T-helper 1 cell treated with Interleukin-12 subunit alpha and Interleukin-12 subunit beta and Interleukin-4 antibody, amounts not matched to agents 30 μg/mL and 1 μg/mL, for 36 hours (primary cell): ENCODE data around the gene VWA1.
"Not testable (repeated sequence)": the region's sequence is repeated elsewhere in the genome, so short reads cannot be mapped to it uniquely, and the experiment has no call there.

Source experiments
- H3K27ac Mint-ChIP-seq: one replicate; pipeline ENCODE4 v1.8.0; 2021; ENCODE audit warnings: mild to moderate bottlenecking, mixed read lengths
- H3K27me3 Mint-ChIP-seq: one replicate; pipeline ENCODE4 v1.8.0; 2021; ENCODE audit warnings: low read depth, mixed read lengths
- H3K36me3 Mint-ChIP-seq: one replicate; pipeline ENCODE4 v1.8.0; 2021; ENCODE audit warnings: low read depth, mixed read lengths
- H3K4me1 Mint-ChIP-seq: one replicate; pipeline ENCODE4 v1.8.0; 2021; ENCODE audit warnings: low read depth, mixed read lengths
- H3K4me3 Mint-ChIP-seq: one replicate; pipeline ENCODE4 v1.8.0; 2021; ENCODE audit warnings: mild to moderate bottlenecking, moderate library complexity, mixed read lengths
- H3K9me3 Mint-ChIP-seq: one replicate; pipeline ENCODE4 v1.8.0; 2021; ENCODE audit warnings: mixed read lengths

VWA1 gene

DNA sequence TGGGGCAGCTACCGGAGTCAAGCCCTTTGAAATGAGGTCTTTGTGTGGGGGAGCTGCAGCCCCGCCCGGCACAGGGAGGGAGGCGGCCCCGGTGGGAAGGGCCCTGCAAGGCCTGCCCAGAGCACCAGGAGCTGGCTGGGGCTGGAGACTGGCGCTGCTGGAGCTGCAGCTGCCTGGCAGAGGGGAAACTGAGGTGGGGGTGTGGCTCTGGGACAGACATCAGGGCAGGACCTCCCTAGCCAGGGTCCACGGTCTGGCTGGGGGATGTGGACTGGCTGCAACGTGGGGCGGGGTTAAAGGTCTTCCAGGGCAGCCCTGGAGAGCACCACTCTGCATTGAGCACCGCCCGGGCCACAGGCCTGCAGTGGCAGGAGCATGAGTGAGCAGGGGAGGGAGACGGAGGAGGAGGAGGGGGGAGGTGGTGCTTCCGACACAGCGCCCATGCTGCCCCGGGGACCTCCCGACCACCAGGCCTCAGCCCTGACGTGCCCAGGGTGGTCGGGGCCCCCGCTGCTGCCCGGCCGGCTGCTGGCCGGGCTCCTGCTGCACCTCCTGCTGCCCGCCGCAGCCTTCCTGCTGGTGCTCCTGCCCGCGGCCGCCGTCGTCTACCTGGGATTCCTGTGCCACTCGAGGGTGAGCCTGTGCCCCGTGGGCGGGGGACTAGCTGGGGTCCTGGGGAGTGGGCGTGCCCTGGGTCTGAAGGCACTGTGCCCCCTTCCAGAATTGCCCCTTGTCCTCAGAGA lies 9.6 kb upstream of the VWA1 start:
- Mint-ChIP-seq H3K9me3 (no peaks in the 10 kb centered on the region), H3K36me3 (no peaks in the 10 kb centered on the region), H3K27me3 (peaks cover 32% of the 10 kb centered on the region), H3K4me1 (peaks cover 2% of the 10 kb centered on the region), H3K4me3 (peak overlapping the region; percentile 46), H3K27ac (no peak overlapping the region)

DNA sequence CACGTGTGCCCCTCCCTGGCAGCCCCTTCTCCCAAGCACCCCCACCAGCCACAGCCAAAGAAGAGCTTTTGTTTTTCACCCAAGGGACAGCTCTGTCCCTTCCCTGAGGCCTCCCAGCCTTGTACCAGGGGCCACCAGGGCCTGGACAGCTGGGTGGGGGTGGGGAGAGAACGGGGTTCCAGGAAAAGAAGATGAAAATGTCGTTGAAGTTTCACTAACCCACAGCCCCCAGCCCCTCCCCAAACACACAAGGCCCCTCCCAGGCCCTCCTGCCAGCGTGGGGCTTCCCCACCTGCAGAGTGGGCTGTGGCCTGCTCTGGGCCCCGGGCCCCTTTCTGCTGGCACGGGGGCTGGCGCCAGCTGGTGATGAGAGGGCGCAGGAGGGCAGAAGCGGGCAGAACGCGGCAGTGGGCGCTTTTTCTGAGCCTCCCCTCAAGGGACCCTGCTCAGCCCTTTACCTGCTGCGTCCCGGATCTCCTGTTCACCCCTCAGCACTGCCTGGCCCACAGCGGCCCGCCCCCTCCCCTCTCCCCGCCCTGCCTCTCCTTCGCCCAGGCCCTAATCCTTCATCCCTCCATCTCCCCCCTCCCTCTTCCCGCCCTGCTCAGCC lies 8.9 kb upstream of the VWA1 start:
- H3K4me1 Mint-ChIP-seq, result peaks cover 2% of the 10 kb centered on the region
- H3K4me3 Mint-ChIP-seq, result peak overlapping the region; percentile 46
- H3K9me3 Mint-ChIP-seq, result no peaks in the 10 kb centered on the region
- no peaks in the 10 kb centered on the region for H3K36me3 Mint-ChIP-seq
- peaks cover 32% of the 10 kb centered on the region for H3K27me3 Mint-ChIP-seq
- H3K27ac Mint-ChIP-seq, result no peak overlapping the region

DNA sequence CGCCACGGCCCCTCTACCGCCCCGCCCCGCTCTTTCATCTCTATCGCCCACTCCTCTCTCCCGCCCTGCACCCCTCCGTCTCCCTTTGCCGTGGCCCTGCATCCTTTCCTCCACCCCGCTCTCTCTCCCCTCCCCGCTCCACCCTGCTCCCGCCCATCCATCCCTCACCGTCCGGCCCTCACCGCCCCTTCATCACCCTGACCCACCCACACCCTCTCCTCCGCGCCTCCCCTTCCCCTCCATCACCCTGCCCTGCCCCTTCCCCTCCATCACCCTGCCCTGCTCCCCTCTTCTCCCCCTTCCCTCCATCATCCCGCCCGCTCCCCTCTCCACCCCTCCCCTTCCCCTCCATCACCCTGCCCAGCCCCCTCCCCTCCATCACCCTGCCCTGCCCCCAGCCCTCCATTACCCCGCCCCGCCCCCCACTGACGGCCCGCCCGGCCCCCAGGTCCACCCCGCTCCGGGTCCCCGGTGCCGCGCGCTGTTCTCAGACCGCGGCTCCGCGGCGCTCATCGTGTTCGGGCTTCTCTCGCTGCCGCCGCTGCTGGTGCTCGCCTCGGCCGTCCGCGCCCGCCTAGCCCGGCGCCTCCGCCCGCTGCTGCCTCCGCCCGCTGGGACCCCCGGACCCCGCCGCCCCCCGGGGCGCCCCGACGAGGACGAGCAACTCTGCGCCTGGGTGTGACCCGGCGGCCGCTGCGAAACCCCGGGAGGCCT lies 8.2 kb upstream of the VWA1 start:
- Mint-ChIP-seq H3K9me3 (no peaks in the 10 kb centered on the region), H3K36me3 (no peaks in the 10 kb centered on the region), H3K27me3 (peaks cover 30% of the 10 kb centered on the region), H3K27ac (no peak overlapping the region), H3K4me3 (no peak overlapping the region), H3K4me1 (peaks cover 2% of the 10 kb centered on the region)

DNA sequence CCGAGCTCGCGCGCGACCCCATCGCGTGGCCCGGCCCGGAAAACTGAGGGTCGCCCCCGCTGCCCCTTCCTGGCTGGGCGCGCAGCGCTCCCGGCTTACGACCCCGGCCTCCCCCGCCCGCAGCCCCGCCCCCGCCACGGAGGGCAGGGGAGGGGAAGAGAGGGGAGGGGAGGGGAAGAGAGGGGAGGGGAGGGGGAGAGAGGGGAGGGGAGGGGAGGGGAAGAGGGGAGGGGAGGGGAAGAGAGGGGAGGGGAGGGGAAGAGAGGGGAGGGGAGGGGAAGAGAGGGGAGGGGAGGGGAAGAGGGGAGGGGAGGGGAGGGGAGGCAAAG lies 7.7 kb upstream of the VWA1 start:
- Mint-ChIP-seq H3K27ac (no peak overlapping the region), H3K4me1 (peaks cover 2% of the 10 kb centered on the region), H3K9me3 (no peaks in the 10 kb centered on the region), H3K27me3 (peaks cover 25% of the 10 kb centered on the region), H3K36me3 (no peaks in the 10 kb centered on the region), H3K4me3 (no peak overlapping the region)

DNA sequence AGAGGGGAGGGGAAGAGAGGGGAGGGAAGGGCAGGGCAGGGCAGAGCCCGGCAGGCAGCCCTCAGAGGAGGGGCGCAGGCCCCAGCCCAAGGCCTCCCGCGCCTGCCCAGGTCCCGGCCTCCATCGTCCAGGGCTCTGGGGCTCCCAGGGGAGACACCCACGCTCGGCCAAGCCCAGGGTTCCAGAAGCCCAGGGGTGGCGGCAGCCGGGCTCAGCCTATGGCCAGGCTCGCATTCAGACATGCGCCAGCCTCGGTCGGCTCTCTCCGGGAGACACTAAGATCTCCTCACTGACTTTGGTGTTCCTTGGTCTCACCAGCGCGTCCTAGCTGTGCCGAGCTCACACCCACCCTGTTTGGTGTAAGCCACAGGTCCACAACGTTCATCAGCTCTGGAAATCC lies 7.3 kb upstream of the VWA1 start:
- H3K9me3 Mint-ChIP-seq, result no peaks in the 10 kb centered on the region
- H3K27me3 Mint-ChIP-seq, result peaks cover 22% of the 10 kb centered on the region
- H3K4me3 Mint-ChIP-seq, result peak overlapping the region; percentile 7
- H3K36me3 Mint-ChIP-seq, result no peaks in the 10 kb centered on the region
- peaks cover 2% of the 10 kb centered on the region for H3K4me1 Mint-ChIP-seq
- peak overlapping the region; percentile 0 for H3K27ac Mint-ChIP-seq

DNA sequence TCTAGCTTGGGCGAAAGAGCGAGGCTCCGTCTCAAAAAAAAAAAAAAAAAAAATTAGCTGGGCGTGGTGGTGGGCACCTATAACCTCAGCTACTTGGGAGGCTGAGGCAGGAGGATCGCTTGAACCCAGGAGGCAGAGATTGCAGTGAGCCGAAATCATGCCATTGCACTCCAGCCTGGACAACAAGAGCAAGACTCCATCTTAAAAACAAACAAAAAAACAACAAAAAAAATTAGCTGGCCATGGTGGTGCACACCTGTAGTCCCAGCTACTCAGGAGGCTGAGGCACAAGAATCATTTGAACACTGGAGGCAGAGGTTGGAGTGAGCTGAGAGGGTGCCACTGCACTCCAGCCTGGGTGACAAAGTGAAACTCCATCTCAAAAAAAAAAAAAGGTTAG lies 6.5 kb upstream of the VWA1 start:
- H3K4me1 Mint-ChIP-seq, H3K9me3 Mint-ChIP-seq, H3K4me3 Mint-ChIP-seq, H3K27ac Mint-ChIP-seq, H3K36me3 Mint-ChIP-seq: not testable (repeated sequence)
- H3K27me3 Mint-ChIP-seq, result peaks cover 22% of the 10 kb centered on the region

DNA sequence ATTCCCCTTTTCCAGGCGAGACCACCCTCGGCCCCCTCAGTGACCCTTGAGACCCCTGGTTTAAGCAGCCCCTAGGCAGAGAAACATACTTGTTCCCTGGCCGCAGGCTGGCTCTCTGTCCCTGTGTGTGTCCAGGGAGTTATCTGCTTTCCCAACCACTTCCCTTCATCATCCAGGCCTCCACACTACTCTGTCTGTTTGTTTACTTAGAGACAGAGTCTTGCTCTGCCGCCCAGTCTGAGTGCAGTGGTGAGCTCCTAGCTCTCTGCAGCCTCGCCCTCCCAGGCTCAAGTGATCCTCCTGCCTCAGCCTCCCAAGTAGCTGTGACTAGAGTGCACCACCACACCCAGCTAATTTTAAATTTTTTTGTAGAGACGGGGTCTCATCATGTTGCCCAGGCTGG lies 5.8 kb upstream of the VWA1 start:
- H3K36me3 Mint-ChIP-seq, result no peaks in the 10 kb centered on the region

DNA sequence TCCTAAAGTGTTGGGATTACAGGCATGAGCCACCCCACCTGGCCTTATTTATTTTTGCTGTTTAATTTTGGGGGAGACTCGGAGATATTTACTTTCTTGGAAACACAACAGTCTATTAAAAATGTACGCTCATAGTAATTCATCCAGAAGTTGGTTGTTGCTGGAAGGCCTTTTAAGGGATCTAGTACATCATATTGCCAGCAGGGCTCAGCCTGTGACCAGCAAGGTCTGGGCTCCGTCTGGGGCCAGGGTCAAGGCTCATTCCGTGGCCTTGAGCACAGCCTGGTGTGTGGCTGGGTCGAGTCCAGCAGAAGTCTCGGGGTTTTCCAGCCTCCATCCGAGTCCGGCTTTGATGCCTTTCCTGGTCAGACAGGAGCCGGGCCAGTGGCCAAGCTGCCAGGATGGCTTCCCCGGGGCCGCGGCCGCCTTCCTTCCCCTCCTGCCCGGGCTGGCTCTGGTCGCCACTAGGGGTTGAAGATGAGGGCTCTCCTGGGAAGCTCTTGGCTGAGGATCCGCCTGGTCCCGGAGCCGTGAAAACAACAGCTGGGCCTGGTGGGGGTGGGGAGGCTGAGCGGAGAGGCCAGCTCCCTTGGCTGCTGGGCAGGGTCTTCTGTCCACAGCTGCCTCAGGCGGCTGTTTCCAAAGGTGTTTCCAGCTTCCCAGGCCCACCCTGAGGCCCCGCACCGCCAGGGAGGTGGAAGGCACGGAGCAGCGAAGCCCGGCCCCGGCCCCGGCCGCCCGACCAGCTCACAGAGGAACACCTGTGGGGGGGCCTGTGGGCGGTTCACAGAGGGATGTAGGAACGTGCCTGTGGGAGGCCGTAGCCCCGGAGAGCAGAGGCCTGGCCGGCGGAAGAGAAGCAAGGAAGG lies 5.1 kb upstream of the VWA1 start:
- peaks cover 16% of the 10 kb centered on the region for H3K27me3 Mint-ChIP-seq
- H3K36me3 Mint-ChIP-seq, result no peaks in the 10 kb centered on the region

More for the DNA sequence above, 5.8 kb upstream of the VWA1 start:
- Mint-ChIP-seq H3K4me1 (peaks cover 2% of the 10 kb centered on the region), H3K27ac (no peak overlapping the region), H3K27me3 (peaks cover 16% of the 10 kb centered on the region), H3K4me3 (no peak overlapping the region), H3K9me3 (no peaks in the 10 kb centered on the region)

DNA sequence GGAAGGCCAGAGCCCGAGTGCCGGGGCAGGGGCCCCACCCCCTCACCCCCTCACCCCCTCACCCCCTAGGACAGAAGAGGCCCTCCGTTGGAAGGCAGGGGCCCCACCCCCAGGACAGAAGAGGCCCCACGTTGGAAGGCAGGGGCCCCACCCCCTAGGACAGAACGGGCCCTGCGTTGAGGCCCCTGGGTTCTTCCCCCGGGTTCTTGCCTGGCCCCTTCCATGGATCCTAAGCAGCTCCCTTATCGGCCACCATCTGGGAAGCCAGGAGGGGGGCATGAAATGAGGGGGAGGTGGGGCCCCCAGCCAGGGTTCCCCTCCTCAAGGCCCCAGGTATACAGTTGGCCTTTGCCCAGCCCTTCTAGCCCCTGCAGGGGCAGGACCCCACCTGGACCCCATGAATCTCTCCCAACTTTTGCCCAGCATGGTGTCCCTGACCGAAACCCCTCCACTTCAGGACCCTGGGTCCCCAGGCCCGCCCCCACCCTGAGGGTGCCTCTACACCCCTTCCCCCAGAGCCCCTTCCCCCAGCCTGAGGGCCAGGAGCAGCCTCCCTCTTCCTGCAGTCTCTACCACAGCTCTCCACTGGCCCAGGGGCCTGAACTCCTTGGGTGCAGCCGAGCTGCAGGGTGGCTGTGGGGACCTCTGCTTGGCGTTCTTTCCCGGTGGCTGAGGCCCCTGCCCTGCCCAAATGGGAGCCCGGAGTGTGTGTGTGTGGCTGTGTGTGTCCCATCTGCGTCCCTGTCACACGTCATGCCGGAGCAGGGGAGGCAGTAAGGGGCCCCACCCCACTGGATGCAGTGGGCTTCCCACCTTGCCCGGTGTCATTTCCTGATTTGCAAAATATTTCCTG lies 4.3 kb upstream of the VWA1 start:
- H3K4me3 Mint-ChIP-seq, result no peak overlapping the region
- peaks cover 4% of the 10 kb centered on the region for H3K4me1 Mint-ChIP-seq
- no peak overlapping the region for H3K27ac Mint-ChIP-seq
- H3K27me3 Mint-ChIP-seq, result peaks cover 16% of the 10 kb centered on the region
- no peaks in the 10 kb centered on the region for H3K36me3 Mint-ChIP-seq
- H3K9me3 Mint-ChIP-seq, result no peaks in the 10 kb centered on the region

More for the DNA sequence above, 5.1 kb upstream of the VWA1 start:
- Mint-ChIP-seq H3K4me3 (no peak overlapping the region), H3K9me3 (no peaks in the 10 kb centered on the region), H3K4me1 (peaks cover 4% of the 10 kb centered on the region), H3K27ac (no peak overlapping the region)

DNA sequence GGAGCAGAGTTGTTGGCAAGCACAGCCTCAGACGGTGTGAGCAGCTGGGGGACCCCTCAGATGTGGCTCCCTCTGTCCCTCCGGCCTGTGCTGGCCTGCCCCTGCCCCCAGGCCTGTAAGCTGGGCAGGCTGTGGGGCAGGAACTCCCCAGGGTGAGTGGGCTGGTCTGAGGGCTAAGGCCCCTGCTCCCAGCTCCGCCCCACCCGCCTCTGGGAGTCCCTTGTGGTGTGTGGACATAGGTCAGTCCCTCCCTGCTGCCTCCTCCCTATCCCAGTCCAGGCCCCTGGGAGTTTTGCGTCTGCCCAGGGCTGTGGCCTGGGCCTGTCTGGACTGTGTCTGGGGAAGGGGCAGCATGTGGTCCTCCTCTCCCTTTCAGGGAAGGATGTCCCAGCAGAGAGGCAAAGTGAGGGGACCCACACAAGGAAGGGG lies 3.6 kb upstream of the VWA1 start:
- H3K4me1 Mint-ChIP-seq, result peaks cover 4% of the 10 kb centered on the region
- no peak overlapping the region for H3K27ac Mint-ChIP-seq
- H3K36me3 Mint-ChIP-seq, result no peaks in the 10 kb centered on the region
- peaks cover 16% of the 10 kb centered on the region for H3K27me3 Mint-ChIP-seq
- H3K9me3 Mint-ChIP-seq, result no peaks in the 10 kb centered on the region
- no peak overlapping the region for H3K4me3 Mint-ChIP-seq

DNA sequence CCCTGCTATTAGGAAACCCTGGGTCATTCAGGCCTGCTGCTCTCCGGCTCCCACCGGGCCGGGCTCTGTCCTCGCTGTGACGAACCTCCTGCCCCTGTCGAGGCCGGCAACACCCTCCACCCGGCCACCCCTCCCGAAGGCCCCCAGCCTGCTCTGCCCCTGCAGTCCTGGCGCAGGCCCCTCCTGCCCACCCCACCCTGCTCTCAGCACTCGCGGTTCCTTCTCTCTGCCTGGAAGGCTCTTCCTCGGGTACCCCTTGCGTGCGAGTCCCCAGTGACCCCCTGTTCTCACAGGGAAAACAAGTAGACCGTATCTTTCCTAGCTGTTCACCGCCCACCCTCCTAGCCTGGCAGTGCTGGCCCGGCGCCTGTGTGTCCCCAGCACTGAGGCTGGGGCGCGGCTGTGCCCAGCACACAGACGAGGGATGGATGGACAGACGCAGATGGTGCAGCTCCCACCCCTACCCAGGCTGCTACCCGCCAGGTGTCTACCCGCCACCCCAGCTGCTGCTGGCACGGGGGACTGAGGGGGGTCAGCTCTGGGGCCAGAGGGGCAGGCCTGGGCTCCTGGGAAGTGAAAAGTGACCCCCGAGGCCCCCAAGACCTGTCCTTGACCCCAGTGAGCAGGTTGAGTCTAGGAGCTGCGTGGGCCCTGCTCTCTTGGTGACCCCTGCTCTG lies 3.1 kb upstream of the VWA1 start:
- Mint-ChIP-seq H3K27me3 (peaks cover 16% of the 10 kb centered on the region), H3K36me3 (no peaks in the 10 kb centered on the region), H3K9me3 (no peaks in the 10 kb centered on the region), H3K27ac (no peak overlapping the region), H3K4me3 (no peak overlapping the region), H3K4me1 (peaks cover 4% of the 10 kb centered on the region)

DNA sequence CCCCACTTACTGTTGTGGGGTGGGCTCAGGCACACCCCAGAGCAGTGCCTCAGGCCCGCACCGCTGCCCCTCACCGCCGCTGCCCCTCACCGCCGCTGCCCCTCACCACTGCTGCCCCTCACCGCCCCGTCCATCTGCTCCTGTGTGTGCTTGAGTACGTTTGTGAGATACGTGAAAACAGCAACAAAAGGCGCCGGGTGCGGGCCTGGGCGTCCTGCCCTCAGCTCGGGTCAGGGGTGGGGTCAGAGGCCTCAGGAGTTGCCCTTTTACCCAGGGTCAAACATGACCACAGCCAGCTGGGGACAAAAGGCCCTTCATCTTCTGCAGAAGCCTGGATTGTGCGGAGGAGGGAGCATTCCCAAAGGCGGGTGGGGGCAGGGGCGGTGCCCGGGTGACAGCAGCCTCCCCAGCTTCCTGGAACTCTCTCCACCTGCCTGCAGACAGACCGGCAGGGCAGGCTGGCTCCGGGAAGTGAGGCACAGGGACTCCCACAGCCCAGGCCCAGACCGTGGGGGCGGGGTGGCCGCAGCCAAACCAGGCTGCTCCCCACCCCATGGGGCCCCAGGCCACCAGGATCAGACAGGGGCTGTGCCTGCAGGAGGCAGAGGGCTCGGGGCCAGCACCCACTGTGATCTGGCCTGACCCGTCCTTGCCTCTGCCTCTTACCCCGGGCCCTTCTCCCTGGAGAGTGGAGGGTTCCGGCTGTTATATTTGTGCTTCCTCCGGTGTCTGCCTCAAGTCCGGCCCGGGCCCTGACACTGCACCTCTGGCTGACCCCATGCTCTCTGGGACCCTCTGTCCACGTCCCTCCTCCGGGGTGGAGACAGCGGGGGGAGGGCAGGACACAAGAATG lies 2.3 kb upstream of the VWA1 start:
- Mint-ChIP-seq H3K4me3 (no peak overlapping the region), H3K36me3 (no peaks in the 10 kb centered on the region), H3K4me1 (peaks cover 4% of the 10 kb centered on the region), H3K27me3 (peaks cover 16% of the 10 kb centered on the region), H3K27ac (no peak overlapping the region), H3K9me3 (no peaks in the 10 kb centered on the region)

DNA sequence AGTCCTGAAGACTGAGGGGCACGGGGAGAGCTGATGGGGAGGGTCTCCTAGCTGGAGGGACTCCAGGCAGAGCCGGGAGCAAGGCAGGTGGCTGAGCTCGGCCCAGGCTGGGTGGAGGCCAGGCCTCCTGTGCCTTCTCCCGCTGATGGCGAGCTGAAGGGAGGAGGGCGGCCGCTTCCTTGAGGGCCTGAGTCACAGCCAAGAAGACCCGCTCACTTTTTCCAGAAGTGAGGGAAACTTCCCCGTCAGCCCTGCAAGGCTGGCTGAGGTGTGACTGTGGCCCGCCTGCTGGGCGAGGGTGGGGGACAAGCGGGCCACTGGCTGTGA lies 1.7 kb upstream of the VWA1 start:
- Mint-ChIP-seq H3K27me3 (peaks cover 11% of the 10 kb centered on the region), H3K36me3 (no peaks in the 10 kb centered on the region), H3K4me3 (no peak overlapping the region), H3K27ac (no peak overlapping the region), H3K9me3 (no peaks in the 10 kb centered on the region), H3K4me1 (peaks cover 2% of the 10 kb centered on the region)
